ENCODE data around the gene CACNA1A. TPM values are rescaled to one million over a fixed set of nuclear protein-coding genes. Genes with fewer than 3 reads are reported as not detected.

Gene CACNA1A
- polyA plus RNA-seq, 2 of the 4 experiments (the other 2 are of a cell fraction) = 0.27 to 0.71 TPM

DNA sequence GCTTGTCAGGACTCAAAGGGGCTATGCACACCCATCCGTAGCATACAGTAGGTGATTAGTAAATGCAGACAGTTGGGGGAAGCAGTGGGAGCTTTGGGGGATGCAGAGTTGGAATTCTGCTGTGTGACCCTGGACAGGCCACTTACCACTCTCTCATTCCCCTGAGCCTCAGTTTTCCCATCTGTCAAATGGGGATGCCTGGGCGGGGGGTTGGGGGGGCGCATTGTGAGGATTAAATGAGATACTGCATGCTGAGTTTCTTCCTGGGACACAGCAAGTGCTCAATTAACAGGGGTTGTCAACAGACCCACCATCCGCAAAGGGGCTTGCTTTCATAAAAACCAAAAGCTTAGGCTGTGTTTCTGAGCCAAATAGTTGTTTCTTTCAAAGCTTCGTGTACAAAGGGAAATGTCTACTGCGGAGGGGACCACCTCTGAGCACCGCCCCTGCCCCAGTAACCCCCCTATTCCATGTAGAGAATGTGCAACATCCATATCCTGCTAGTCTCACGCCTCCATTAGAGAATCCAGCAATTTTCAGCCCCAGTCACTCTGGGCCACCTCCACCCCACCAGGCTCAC is 223.7 kb downstream of the CACNA1A start:
- ChIA-PET CTCF (interaction anchor here (0.6 to 2.3 kb wide), 3 partner anchors 146 to 436 kb away, joined by 3 to 14 read pairs (median 4); no protein-coding TSS in a partner anchor), POLR2A (no interaction called here)
- 30% methylated on average over 6 of the region's 8 CpGs for WGBS (ENCODE audit: missing lambda C conversion rate)
- H3K4me3 ChIP-seq = no peak overlapping the region
- H3K4me2 ChIP-seq = no peak overlapping the region
- DNase-seq (ENCODE audit: low read depth in 1 of 2, low spot score in 1 of 2) (no peak), FAIRE-seq (no peak), ATAC-seq (no peak)
- no peaks in the 10 kb centered on the region for H3K9me3 ChIP-seq
- TF ChIP-seq SMC3 (IDR thresholded peaks at IDR 0.05) (no peak), CBX2 (IDR thresholded peaks at IDR 0.05; ENCODE audit: borderline replicate concordance, low read depth) (no peak), CBX8 (IDR thresholded peaks at IDR 0.05) (no peak), PHF8 (IDR thresholded peaks at IDR 0.05; ENCODE audit: borderline replicate concordance, low read depth) (no peak), EHMT2 (IDR thresholded peaks at IDR 0.05; ENCODE audit: low read depth) (no peak), ZNF302 (CRISPR knock-in tag; IDR thresholded peaks at IDR 0.05) (no peak), HEYL (CRISPR knock-in tag; IDR thresholded peaks at IDR 0.05) (no peak), JUNB (IDR thresholded peaks at IDR 0.05) (no peak), NFE2L2 (conservative IDR thresholded peaks at IDR 0.05; ENCODE audit: low read length) (no peak), ZSCAN20 (CRISPR knock-in tag; IDR thresholded peaks at IDR 0.05) (no peak), FOSL2 (IDR thresholded peaks at IDR 0.05) (no peak), FOSL2 (CRISPR knock-in tag; IDR thresholded peaks at IDR 0.05) (no peak), TP53 (CRISPR knock-in tag; IDR thresholded peaks at IDR 0.05) (no peak), SREBF2 (IDR thresholded peaks at IDR 0.05) (no peak), HES2 (IDR thresholded peaks at IDR 0.05) (no peak), KDM1A (IDR thresholded peaks at IDR 0.05; ENCODE audit: low read depth) (no peak), TFCP2L1 (CRISPR knock-in tag; IDR thresholded peaks at IDR 0.05) (no peak)
- TF ChIP-seq, protein P1, sequence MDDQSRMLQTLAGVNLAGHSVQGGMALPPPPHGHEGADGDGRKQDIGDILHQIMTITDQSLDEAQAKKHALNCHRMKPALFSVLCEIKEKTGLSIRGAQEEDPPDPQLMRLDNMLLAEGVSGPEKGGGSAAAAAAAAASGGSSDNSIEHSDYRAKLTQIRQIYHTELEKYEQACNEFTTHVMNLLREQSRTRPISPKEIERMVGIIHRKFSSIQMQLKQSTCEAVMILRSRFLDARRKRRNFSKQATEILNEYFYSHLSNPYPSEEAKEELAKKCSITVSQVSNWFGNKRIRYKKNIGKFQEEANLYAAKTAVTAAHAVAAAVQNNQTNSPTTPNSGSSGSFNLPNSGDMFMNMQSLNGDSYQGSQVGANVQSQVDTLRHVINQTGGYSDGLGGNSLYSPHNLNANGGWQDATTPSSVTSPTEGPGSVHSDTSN (IDR thresholded peaks at IDR 0.05) = no peak
- TF ChIP-seq, protein P2, sequence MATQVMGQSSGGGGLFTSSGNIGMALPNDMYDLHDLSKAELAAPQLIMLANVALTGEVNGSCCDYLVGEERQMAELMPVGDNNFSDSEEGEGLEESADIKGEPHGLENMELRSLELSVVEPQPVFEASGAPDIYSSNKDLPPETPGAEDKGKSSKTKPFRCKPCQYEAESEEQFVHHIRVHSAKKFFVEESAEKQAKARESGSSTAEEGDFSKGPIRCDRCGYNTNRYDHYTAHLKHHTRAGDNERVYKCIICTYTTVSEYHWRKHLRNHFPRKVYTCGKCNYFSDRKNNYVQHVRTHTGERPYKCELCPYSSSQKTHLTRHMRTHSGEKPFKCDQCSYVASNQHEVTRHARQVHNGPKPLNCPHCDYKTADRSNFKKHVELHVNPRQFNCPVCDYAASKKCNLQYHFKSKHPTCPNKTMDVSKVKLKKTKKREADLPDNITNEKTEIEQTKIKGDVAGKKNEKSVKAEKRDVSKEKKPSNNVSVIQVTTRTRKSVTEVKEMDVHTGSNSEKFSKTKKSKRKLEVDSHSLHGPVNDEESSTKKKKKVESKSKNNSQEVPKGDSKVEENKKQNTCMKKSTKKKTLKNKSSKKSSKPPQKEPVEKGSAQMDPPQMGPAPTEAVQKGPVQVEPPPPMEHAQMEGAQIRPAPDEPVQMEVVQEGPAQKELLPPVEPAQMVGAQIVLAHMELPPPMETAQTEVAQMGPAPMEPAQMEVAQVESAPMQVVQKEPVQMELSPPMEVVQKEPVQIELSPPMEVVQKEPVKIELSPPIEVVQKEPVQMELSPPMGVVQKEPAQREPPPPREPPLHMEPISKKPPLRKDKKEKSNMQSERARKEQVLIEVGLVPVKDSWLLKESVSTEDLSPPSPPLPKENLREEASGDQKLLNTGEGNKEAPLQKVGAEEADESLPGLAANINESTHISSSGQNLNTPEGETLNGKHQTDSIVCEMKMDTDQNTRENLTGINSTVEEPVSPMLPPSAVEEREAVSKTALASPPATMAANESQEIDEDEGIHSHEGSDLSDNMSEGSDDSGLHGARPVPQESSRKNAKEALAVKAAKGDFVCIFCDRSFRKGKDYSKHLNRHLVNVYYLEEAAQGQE (IDR thresholded peaks at IDR 0.05) = no peak
- no peaks in the 10 kb centered on the region for H3K4me1 ChIP-seq
- no peak overlapping the region for H3K27ac ChIP-seq

GRCh38 chr19:13281567-13282291 is 224.6 kb downstream of the CACNA1A start:
- DNase-seq (ENCODE audit: low read depth in 1 of 2, low spot score in 1 of 2) (no peak), FAIRE-seq (no peak), ATAC-seq (no peak)
- no peaks in the 10 kb centered on the region for H3K9me3 ChIP-seq
- no peak overlapping the region for H3K27ac ChIP-seq
- CTCF ChIA-PET = interaction anchor here (0.6 to 2.3 kb wide), 4 partner anchors 37 to 437 kb away, joined by 3 to 14 read pairs (median 4); no protein-coding TSS in a partner anchor
- no peak overlapping the region for H3K4me2 ChIP-seq
- POLR2A ChIA-PET = no interaction called here
- no peak overlapping the region for H3K4me3 ChIP-seq
- 47% methylated on average over 21 of the region's 24 CpGs for WGBS (ENCODE audit: missing lambda C conversion rate)
- no peak for TF ChIP-seq SREBF2 (IDR thresholded peaks at IDR 0.05)
- no peak for TF ChIP-seq CBX8 (IDR thresholded peaks at IDR 0.05)
- no peaks in the 10 kb centered on the region for H3K4me1 ChIP-seq
